ENCODE data around the gene RGMA.

DNA sequence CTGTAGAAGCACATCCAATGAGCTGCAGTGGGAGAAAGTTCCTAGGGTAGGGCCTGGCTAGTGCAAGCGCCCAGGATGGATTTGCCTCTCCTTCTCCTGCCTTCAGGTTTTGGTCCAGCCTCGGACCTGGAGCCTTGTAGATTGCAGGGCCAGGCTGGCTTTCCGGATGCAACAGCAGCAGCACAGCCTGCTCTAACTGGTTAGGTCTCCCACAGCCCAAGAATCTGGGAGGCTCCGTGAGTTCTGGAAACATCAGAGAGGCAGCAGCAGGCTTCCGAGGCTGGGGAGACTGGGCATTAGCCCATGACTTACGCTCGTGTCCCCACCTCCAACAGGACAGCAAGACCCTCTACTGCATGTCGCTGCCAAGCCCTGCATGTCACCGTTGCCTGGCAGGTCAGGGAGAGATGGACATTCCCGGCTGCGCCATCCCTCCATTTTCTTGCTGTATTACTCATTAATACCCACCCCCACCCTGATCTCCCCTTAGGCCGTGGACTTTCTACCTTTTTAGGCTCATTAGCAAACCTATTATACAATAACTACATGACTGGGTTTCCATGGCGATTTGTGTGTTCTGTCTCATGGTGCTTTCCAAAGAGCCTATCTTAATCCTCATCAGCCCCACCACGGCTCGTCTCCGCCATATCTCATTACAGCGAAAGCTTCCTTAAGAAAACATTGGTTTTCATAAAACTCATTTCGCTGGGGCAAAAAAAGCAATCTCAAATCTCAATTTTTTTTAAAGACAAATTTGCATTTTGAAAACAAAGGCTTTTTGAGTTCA lies 40.9 kb upstream of the RGMA start:
- TF ChIP-seq, protein P1, sequence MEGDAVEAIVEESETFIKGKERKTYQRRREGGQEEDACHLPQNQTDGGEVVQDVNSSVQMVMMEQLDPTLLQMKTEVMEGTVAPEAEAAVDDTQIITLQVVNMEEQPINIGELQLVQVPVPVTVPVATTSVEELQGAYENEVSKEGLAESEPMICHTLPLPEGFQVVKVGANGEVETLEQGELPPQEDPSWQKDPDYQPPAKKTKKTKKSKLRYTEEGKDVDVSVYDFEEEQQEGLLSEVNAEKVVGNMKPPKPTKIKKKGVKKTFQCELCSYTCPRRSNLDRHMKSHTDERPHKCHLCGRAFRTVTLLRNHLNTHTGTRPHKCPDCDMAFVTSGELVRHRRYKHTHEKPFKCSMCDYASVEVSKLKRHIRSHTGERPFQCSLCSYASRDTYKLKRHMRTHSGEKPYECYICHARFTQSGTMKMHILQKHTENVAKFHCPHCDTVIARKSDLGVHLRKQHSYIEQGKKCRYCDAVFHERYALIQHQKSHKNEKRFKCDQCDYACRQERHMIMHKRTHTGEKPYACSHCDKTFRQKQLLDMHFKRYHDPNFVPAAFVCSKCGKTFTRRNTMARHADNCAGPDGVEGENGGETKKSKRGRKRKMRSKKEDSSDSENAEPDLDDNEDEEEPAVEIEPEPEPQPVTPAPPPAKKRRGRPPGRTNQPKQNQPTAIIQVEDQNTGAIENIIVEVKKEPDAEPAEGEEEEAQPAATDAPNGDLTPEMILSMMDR (IDR thresholded peaks at IDR 0.05): no peak
- TF ChIP-seq POLR2A (IDR thresholded peaks at IDR 0.05): no peak

All from vagina (tissue), 2 donors.